ENCODE measurements around the gene CAPN9.
A peak's percentile ranks its signal among the peaks of the same experiment; 100 is the strongest.

Gene CAPN9

DNA sequence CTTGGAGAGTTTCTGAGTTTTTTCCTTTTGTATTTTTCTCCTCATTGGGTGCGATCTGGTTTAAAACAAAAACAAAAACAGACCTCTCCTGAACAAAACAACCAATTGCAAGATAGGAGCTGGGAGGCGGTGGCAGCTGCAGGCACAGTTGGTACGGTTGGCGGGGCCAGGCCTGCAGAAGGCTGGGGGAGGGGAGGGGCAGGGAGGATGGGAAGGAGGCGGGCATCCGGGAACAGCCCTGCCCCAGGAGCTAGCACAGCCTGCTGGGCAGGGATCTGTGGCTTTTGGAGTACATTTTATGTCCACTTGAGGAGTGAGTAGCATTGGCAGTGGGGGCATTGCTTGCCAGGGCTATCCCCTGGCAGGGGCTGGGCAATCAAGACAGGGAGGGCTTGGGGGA is 5.2 kb downstream of the CAPN9 start:
- TF ChIP-seq ZFX (IDR thresholded peaks at IDR 0.05; ENCODE audit: borderline replicate concordance) (no peak), CTCF (IDR thresholded peaks at IDR 0.05) (no peak)
- H3K27ac ChIP-seq: peak overlapping the region; percentile 59

DNA sequence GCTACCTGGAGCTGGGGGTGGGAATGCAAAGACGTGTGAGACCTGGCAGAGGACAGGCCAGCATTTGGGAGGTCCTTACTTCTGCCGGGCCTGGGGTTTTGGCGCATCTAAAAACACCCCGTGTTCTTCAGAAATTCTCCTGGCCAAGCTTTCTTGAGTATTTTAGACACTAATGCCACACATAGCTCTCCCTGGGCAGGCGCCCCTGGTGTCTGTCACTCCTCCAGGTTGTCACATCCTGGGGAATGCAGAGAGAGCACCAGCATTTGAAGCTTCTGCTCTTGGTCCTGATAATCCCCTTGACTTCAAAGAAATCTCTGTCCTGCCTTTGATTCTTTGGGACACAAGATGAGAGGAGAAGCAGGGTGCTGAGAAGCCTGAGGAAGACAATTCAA is 6.0 kb downstream of the CAPN9 start:
- no peak for TF ChIP-seq ZFX (IDR thresholded peaks at IDR 0.05; ENCODE audit: borderline replicate concordance)
- TF ChIP-seq CTCF (IDR thresholded peaks at IDR 0.05): no peak
- H3K27ac ChIP-seq: peak overlapping the region; percentile 59

DNA sequence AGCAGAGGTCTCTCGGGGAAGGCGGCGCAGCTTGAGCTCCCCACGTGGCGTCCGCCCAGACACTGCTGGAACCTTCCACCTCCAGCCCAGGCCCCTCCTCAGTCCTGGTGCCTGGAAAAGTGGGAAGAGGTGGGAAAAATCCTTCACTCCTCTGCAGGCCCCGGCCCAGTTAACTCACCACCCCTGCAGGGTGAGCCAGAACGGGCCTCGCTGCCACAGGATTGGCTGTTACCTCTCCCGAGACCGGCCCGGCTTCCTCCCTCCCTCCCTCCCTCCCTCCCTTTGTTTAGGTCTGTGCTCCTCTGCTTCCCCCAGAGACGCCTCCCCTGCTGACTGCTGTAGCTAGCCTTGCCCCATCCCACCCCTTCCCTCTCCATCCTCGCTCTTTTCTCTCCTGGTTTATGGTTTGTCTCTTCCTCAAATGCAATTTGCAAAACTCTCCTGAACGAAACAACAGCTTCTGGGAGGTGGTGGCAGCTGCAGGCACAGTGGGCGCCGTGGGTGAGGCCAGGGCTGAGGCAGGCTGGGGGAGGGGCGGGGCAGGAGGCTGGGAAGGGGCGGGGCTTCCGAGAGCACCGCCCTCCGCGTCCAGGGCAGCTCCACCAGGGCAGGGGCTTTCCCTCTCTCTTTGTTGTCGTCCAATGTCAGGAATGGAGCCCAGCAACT is 6.5 kb downstream of the CAPN9 start:
- peak overlapping the region; percentile 59 for H3K27ac ChIP-seq

GRCh38 chr1:230754796-230755195 is 7.6 kb downstream of the CAPN9 start:
- TF ChIP-seq CTCF (IDR thresholded peaks at IDR 0.05) (no peak), ZFX (IDR thresholded peaks at IDR 0.05; ENCODE audit: borderline replicate concordance) (no peak)
- peak overlapping the region; percentile 37 for H3K27ac ChIP-seq

More for the DNA sequence above, 6.5 kb downstream of the CAPN9 start:
- TF ChIP-seq ZFX (IDR thresholded peaks at IDR 0.05; ENCODE audit: borderline replicate concordance): no peak
- TF ChIP-seq CTCF (IDR thresholded peaks at IDR 0.05): no peak

DNA sequence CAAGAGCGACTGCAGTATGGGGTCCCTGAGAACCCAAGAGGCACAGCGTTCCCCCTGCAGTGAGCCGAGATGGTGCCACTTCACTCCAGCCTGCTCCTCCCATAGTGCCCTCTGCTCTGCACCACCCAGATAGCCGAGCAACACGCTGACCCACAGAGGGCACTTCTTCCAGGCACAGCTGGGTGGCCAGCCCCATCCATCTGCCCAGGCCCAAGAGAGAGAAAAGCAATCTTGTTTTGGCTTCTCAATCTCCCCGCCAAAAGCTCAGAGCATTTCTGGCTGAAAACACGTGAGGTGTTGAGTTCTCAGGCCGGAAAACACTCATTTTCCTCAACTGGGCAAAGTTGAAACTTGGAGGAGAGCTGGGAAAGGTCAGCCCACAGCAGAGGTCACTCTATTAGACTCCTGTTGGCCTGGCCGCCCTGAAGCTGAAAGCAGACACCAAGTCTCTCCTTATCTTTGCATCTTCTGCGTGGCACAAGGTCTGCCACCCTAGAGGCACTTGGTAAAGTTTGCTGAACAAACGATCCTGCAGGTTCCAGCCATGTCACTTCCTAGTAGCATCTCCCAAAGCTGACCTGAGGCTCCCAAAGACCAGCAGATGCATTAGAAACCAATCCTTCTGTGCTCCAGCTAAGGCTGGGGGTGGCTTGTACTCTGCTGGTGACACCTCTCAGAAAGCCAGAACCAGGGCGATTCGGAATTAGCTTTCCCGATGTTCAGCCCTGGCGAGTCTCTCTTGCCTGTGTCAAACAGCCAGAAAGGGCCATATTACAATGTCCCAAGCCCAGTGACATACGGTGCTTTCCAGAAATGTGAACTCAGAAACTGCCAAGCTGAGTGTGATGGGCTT is 10.9 kb downstream of the CAPN9 start:
- H3K27ac ChIP-seq: peak overlapping the region; percentile 19; the same call in 1 of the 2 replicates
- TF ChIP-seq CTCF (IDR thresholded peaks at IDR 0.05): no peak
- no peak for TF ChIP-seq ZFX (IDR thresholded peaks at IDR 0.05; ENCODE audit: borderline replicate concordance)

DNA sequence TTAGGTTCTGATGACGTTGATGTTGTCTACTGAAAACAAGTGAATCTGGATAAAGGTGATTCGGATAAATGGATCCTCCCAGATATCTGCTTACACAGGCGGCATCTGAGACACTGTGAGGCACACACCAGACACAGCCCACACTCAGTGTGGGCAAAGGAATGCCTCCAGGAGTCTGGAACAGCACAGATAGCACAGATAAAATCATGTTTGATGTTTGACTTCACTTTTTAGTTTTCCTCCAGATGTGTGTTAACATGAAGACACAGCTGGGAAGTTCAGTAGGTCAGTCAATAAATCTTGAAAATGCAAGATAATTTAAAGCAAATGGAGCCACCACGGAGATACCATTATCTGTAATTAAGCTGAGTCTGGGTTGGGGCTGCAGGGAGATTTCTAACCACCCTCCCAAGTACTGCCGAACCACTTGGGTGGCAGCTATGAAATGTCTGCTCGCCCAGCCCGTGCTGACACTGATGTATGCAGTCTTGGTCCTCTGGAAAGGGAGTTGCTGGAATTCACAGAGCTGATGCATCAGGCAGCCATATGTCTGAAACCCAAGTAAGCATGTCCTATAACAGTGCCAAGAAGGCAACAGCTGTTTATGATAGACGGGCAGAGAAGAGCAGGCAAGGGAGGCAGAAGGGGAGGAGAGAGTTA is 11.7 kb downstream of the CAPN9 start:
- TF ChIP-seq CTCF (IDR thresholded peaks at IDR 0.05): no peak
- no peak for TF ChIP-seq ZFX (IDR thresholded peaks at IDR 0.05; ENCODE audit: borderline replicate concordance)
- no peak overlapping the region; the same call in 1 of the 2 replicates for H3K27ac ChIP-seq

Data from 22Rv1 (cell line).